GM12878 (cell line): ENCODE data around the gene ATXN1. TPM values are rescaled to one million over a fixed set of nuclear protein-coding genes. Genes with fewer than 3 reads are reported as not detected.
"Not testable (repeated sequence)": the region's sequence is repeated elsewhere in the genome, so short reads cannot be mapped to it uniquely, and the experiment has no call there.

Experiments used
- ATAC-seq: fragments of 200-7000 bp; cut with Tn5 transposase; 3 replicates; pipeline ENCODE4 v1.9.1; 2020; ENCODE audit warnings: mild to moderate bottlenecking, moderate library complexity
- BruUV-seq: library from RNA; stranded (reverse); fragments of 400-500 nt; replicated peaks from 2 replicates; lab custom pipeline; 2021; lab: Mats Ljungman, UMichigan
- CTCF ChIA-PET: fragments of 300-600 bp; sonication (Branson Sonifier 250); formaldehyde crosslinking; extraction: SDS; loops from one replicate; lab custom pipeline; 2021; ENCODE audit warnings: inconsistent platforms; lab: Yijun Ruan, JAX
- POLR2A ChIA-PET: fragments of 350-600 bp; formaldehyde crosslinking; extraction: SDS; loops from one replicate; lab custom pipeline; 2021; ENCODE audit warnings: inconsistent platforms; lab: Charles Lee
- RAD21 ChIA-PET: fragments of 300-600 bp; sonication (Branson Sonifier 250); formaldehyde crosslinking; loops from one replicate; lab custom pipeline; 2023; ENCODE audit warnings: antibody characterized with exemption; ENCODE audit not compliant: unreplicated experiment; lab: Charles Lee
- SMC1A ChIA-PET: fragments of 300-600 bp; sonication (Branson Sonifier 250); formaldehyde crosslinking; loops from one replicate; lab custom pipeline; 2023; ENCODE audit not compliant: unreplicated experiment, uncharacterized antibody; lab: Charles Lee
- DNase-seq: peaks from one replicate; pipeline ENCODE4 v3.0.0-alpha.2; 2011; ENCODE audit warnings: low read depth, low spot score
- FAIRE-seq: peaks from 3 replicates; lab custom pipeline; 2011; peaks lifted over from hg19 to GRCh38; lab: Jason Lieb, UNC
- H2AFZ ChIP-seq: 2 replicates; pipeline ENCODE4 v1.6.0; 2011; ENCODE audit warnings: low read depth, low read length, control low read depth; ENCODE audit not compliant: control insufficient read depth
- H3K27ac ChIP-seq: 2 replicates; pipeline ENCODE4 v1.5.1; 2011; ENCODE audit warnings: control low read depth; ENCODE audit not compliant: control insufficient read depth, insufficient read depth
- H3K27me3 ChIP-seq, 2 experiments: replicated peaks in 1 of 2; 2 replicates each; pipeline versions ENCODE4 v1.6.0 to v1.6.1; 2011; ENCODE audit warnings: low read length in 1 of 2; ENCODE audit not compliant: control insufficient read depth in 2 of 2, insufficient read depth in 2 of 2
- H3K36me3 ChIP-seq, 2 experiments: 2 replicates each; pipeline ENCODE4 v1.5.1; 2011; ENCODE audit warnings: low read length in 1 of 2; ENCODE audit not compliant: control insufficient read depth in 2 of 2, insufficient read depth in 2 of 2
- H3K4me1 ChIP-seq: 2 replicates; pipeline ENCODE4 v1.6.1; 2011; ENCODE audit warnings: mild to moderate bottlenecking, low read length, moderate library complexity, mixed read lengths; ENCODE audit not compliant: control insufficient read depth, insufficient read depth
- H3K4me2 ChIP-seq: 2 replicates; pipeline ENCODE4 v1.6.0; 2011; ENCODE audit warnings: control low read depth; ENCODE audit not compliant: control insufficient read depth, insufficient read depth
- H3K4me3 ChIP-seq: fragments of 200-600 bp; sonication (generic); 2 replicates; pipeline ENCODE4 v1.5.1; 2016
- H3K79me2 ChIP-seq: 2 replicates; pipeline ENCODE4 v1.6.0; 2011; ENCODE audit warnings: low read length; ENCODE audit not compliant: control insufficient read depth, insufficient read depth
- H3K9ac ChIP-seq: 2 replicates; pipeline ENCODE4 v1.8.0; 2011; ENCODE audit warnings: low read length, control low read depth, mixed read lengths; ENCODE audit not compliant: control insufficient read depth, insufficient read depth
- H3K9me3 ChIP-seq: replicated peaks from 3 replicates; pipeline ENCODE4 v1.5.1; 2011; ENCODE audit warnings: mild to moderate bottlenecking, low read length; ENCODE audit not compliant: control insufficient read depth, insufficient read depth
- H4K20me1 ChIP-seq: 2 replicates; pipeline ENCODE4 v1.6.0; 2011; ENCODE audit not compliant: control insufficient read depth, insufficient read depth
- BACH1 ChIP-seq: fragments of 450-650 bp; IDR thresholded peaks from 2 replicates; pipeline ENCODE4 v1.6.1; 2017; ENCODE audit warnings: mild to moderate bottlenecking, borderline replicate concordance
- CREB1 ChIP-seq: IDR thresholded peaks from 2 replicates; pipeline ENCODE4 v1.6.1; 2012; ENCODE audit warnings: low read depth, mild to moderate bottlenecking, inconsistent platforms
- EGR1 ChIP-seq, 2 experiments: IDR thresholded peaks; 1 replicate in 1 of 2; 2 replicates in 1 of 2; pipeline ENCODE4 v1.6.1; 2011 to 2012; ENCODE audit warnings: low read depth in 2 of 2, low read length in 2 of 2, borderline replicate concordance in 1 of 2, mild to moderate bottlenecking in 1 of 2, moderate library complexity in 1 of 2
- PAX5 ChIP-seq: IDR thresholded peaks from 2 replicates; pipeline ENCODE4 v1.6.1; 2011; ENCODE audit warnings: low read depth, low read length, borderline replicate concordance
- PML ChIP-seq: IDR thresholded peaks from 2 replicates; pipeline ENCODE4 v1.6.1; 2012; ENCODE audit warnings: low read length, inconsistent platforms
- SPI1 ChIP-seq: IDR thresholded peaks from 2 replicates; pipeline ENCODE4 v1.6.1; 2011; ENCODE audit warnings: low read depth, mild to moderate bottlenecking, low read length, moderate library complexity, borderline replicate concordance; ENCODE audit not compliant: insufficient read depth
- SREBF1 ChIP-seq: IDR thresholded peaks from 2 replicates; pipeline ENCODE4 v1.6.1; 2012; ENCODE audit warnings: mild to moderate bottlenecking, low read length
- YY1 ChIP-seq: IDR thresholded peaks from 2 replicates; pipeline ENCODE4 v1.6.1; 2011; ENCODE audit warnings: low read depth, mild to moderate bottlenecking, low read length
- WGBS: methylation state at CpG from one replicate; pipeline ENCODE4 v1.1.6; 2016; ENCODE audit warnings: low lambda C conversion rate; ENCODE audit not compliant: insufficient replicate concordance, insufficient coverage; ENCODE audit errors: missing lambda C conversion rate; 5-methylcytosine and 5-hydroxymethylcytosine counted together
- in situ Hi-C: fragments of 300-500 bp; cut with MboI; formaldehyde crosslinking; loops from 9 replicates; pipeline ENCODE4 v1.14.3; 2018; ENCODE audit warnings: mixed read lengths
- intact Hi-C: fragments of 100-400 bp; cut with micrococcal nuclease; formaldehyde crosslinking; loops from one replicate; pipeline ENCODE4 v1.14.2; 2022; ENCODE audit not compliant: unreplicated experiment
- polyA plus RNA-seq, 11 experiments: library from polyadenylated mRNA; depleted of rRNA in 4 of 11; unstranded in 6 of 11; stranded (reverse) in 5 of 11; fragments of >200 nt; fragmentation: Nextera tagmentation in 4 of 11; fragmentation: Illumina TruSeq in 1 of 11; extraction: Ambion mirVana in 4 of 11; extraction: Trizol in 1 of 11; gene quantifications; 1 replicate in 1 of 11; 2 replicates in 10 of 11; pipeline versions ENCODE4 v1.2.1 to v1.2.3, GENCODE V29; 2011 to 2016; ENCODE audit warnings: inconsistent platforms in 2 of 11, missing spikeins in 2 of 11, low read depth in 1 of 11
- total RNA-seq, 4 experiments: library from RNA; depleted of rRNA in 3 of 4; stranded (reverse); fragments of >200 nt in 3 of 4; fragmentation: Illumina TruSeq in 1 of 4; extraction: Trizol in 1 of 4; gene quantifications; 2 replicates each; pipeline versions ENCODE4 v1.2.1 to v1.2.3, GENCODE V29; 2013 to 2021

Gene ATXN1
- total and polyA plus RNA-seq, 10 of the 15 experiments (the other 5 are each of a cell fraction or from before 2014, with no cell fraction given), result 12.2 to 51.2 (median 20.5) TPM

DNA sequence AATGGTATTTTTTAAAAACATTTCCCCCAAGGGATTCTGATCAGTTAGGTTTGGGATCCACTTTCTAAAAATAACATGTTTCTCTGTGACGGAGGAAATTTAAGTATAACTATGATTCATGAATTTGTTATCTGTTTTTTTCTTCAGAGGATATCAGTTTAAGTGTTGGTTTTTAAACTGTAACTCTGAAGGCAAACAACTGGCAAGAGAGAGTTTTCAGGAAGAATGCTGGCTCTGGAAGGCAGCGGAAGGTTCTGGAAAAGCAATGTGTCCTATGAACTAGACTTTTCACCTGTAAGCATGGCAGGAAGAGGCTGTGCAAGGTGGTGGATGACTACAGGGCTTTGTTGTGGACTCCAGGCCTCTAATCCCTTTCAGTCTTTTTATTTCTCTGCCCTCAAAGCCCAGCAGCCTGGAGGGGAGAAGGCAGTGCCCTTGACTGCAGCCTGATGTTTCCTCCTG is 369.8 kb downstream of the ATXN1 start (continued):
- TF ChIP-seq CREB1 (no peak), EGR1 (IDR thresholded peaks at IDR 0.05; ENCODE audit: borderline replicate concordance in 1 of 2, low read depth in 2 of 2, low read length in 2 of 2) (no peak), SPI1 (no peak), BACH1 (no peak), PAX5 (no peak), PML (no peak), SREBF1 (no peak)

DNA sequence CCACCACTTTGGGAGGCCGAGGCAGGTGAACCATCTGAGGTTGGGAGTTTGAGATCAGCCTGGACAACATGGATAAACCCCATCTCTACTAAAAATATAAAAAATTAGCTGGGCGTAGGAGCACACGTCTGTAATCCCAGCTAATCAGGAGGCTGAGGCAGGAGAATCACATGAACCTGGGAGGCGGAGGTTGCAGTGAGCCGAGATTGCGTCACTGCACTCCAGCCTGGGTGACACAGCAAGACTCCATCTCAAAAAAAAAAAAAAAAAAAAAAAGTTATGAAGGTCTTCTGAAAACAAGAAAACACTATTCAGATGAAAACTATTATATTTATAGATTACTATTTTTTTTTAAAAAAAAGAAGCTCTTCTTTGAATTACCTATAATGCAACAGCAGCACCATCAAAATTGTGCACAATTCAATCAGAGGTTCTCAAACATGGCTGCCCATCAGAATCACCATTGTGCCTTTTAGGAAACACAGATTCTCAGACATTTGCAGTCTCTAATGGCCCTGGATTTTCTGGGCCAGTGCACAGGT is 370.3 kb downstream of the ATXN1 start:
- in situ Hi-C loops, H3K27ac ChIP-seq, BruUV-seq, H3K4me2 ChIP-seq, H3K4me3 ChIP-seq, FAIRE-seq, DNase-seq, H2AFZ ChIP-seq, ATAC-seq, H3K79me2 ChIP-seq, H3K27me3 ChIP-seq, H3K4me1 ChIP-seq, H3K36me3 ChIP-seq, H4K20me1 ChIP-seq, intact Hi-C loops, H3K9me3 ChIP-seq, H3K9ac ChIP-seq: not testable (repeated sequence)
- ChIA-PET CTCF (interaction anchor here (0.6 to 1.4 kb wide), 3 partner anchors 8 to 119 kb away, joined by 3 to 4 read pairs (median 4); no protein-coding TSS in a partner anchor), RAD21 (interaction anchor here (0.7 to 1.0 kb wide), 2 partner anchors 19 to 42 kb away, joined by 3 read pairs; no protein-coding TSS in a partner anchor), POLR2A (interaction anchor here (0.7 kb wide), 1 partner anchor 393 kb away, joined by 5 read pairs; no protein-coding TSS in a partner anchor), SMC1A (interaction anchor here (1.7 to 1.8 kb wide), 2 partner anchors 16 kb away, joined by 3 to 5 read pairs; no protein-coding TSS in a partner anchor)
- TF ChIP-seq YY1, result 0 out of 2 replicates have a peak, but pooled peaks have one; percentile 20
- WGBS, result 75% methylated on average over 4 of the region's 6 CpGs
